Ovary (tissue), 3 donors: Measurements from ENCODE around the gene MBNL3.

Experiments
- CTCF ChIP-seq, 3 donors: fragments of 450-650 bp in 2 of 3; fragments of 200-600 bp in 1 of 3; IDR thresholded peaks; one replicate each; pipeline versions ENCODE4 v1.5.1 to v1.8.0; 2016 to 2022; ENCODE audit warnings: antibody characterized with exemption in 3 of 3, mild to moderate bottlenecking in 1 of 3
- EP300 ChIP-seq: sonication (generic); formaldehyde crosslinking; IDR thresholded peaks from one replicate; pipeline ENCODE4 v1.6.1; 2017; ENCODE audit warnings: antibody characterized with exemption
- POLR2A ChIP-seq: fragments of 450-650 bp; IDR thresholded peaks from one replicate; pipeline ENCODE4 v1.6.1; 2017; ENCODE audit warnings: antibody characterized with exemption, mild to moderate bottlenecking, moderate library complexity
- donor health status: DM: no; HTN: no; CAD: no.

DNA sequence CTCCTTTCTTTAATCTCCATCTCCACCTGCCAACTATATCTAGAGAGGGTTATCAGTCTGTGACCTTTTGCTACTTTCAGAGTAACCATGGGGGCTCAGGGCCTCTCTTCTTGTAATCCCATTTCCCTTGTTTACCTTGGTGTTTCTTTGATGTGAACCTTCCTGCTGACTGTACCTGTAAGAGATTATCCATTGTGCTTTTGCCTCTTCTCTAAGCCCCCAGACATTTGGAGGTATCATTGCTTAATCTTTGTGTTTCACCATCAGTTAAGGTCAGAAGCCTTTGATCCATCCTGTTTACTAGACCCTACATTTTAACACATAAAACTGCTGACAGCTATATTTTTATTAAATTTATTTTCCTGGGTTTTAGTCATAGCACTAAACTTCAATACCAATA lies 157.8 kb downstream of the MBNL3 start:
- TF ChIP-seq CTCF (IDR thresholded peaks at IDR 0.05): no peak
- TF ChIP-seq POLR2A: no peak
- no peak for TF ChIP-seq EP300
